ENCODE results near the gene BRINP2. TPM values are rescaled to one million over a fixed set of nuclear protein-coding genes. Genes with fewer than 3 reads are reported as not detected.

Gene BRINP2
- polyA plus RNA-seq, 1 donor (not counting 4 experiments of a cell fraction or from before 2014, with no cell fraction given): not detected

- no peak overlapping the region for H3K4me2 ChIP-seq (ENCODE audit: control insufficient read depth, extremely low read depth, insufficient read depth, low read depth, low read length)
- no peak overlapping the region for H3K4me3 ChIP-seq (ENCODE audit: control insufficient read depth in 2 of 3, extremely low read depth in 1 of 3, insufficient read depth in 2 of 3, low read depth in 1 of 3, low read length in 3 of 3)
- H3K9me3 ChIP-seq (ENCODE audit: control insufficient read depth, low read depth, low read length): no peaks in the 10 kb centered on the region
- TF ChIP-seq, protein P1, sequence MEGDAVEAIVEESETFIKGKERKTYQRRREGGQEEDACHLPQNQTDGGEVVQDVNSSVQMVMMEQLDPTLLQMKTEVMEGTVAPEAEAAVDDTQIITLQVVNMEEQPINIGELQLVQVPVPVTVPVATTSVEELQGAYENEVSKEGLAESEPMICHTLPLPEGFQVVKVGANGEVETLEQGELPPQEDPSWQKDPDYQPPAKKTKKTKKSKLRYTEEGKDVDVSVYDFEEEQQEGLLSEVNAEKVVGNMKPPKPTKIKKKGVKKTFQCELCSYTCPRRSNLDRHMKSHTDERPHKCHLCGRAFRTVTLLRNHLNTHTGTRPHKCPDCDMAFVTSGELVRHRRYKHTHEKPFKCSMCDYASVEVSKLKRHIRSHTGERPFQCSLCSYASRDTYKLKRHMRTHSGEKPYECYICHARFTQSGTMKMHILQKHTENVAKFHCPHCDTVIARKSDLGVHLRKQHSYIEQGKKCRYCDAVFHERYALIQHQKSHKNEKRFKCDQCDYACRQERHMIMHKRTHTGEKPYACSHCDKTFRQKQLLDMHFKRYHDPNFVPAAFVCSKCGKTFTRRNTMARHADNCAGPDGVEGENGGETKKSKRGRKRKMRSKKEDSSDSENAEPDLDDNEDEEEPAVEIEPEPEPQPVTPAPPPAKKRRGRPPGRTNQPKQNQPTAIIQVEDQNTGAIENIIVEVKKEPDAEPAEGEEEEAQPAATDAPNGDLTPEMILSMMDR (optimal IDR thresholded peaks at IDR 0.05 in 1 of 3, IDR thresholded peaks at IDR 0.05 in 1 of 3, conservative IDR thresholded peaks at IDR 0.05 in 1 of 3; ENCODE audit: extremely low read depth in 1 of 3, insufficient read depth in 2 of 3, low read length in 3 of 3): no peak
- no peak for TF ChIP-seq EZH2 (IDR thresholded peaks at IDR 0.05; ENCODE audit: low read length)
- dilution Hi-C loops (cut with MboI; ENCODE audit: extremely low pct_ligation_motif_present, low sequenced_read_pairs): loop anchor here (25.0 kb wide), 1 partner anchor 663 kb away; no protein-coding TSS in a partner anchor
- no peak overlapping the region for H3K9ac ChIP-seq (ENCODE audit: control insufficient read depth, extremely low read depth, insufficient read depth, low read length)
- no peak overlapping the region for H2AFZ ChIP-seq (ENCODE audit: control insufficient read depth, low read length)
- no peaks in the 10 kb centered on the region for H3K36me3 ChIP-seq (ENCODE audit: control insufficient read depth in 2 of 2, extremely low read depth in 1 of 2, insufficient read depth in 2 of 2, low read length in 2 of 2)
- DNase-seq (ENCODE audit: low read depth, low spot score) (no peak), FAIRE-seq (peak; percentile 75)
- H3K4me1 ChIP-seq (ENCODE audit: control insufficient read depth, extremely low read depth, insufficient read depth, low read length): peaks cover 23% of the 10 kb centered on the region
- no peaks in the 10 kb centered on the region for H3K9me1 ChIP-seq (ENCODE audit: control insufficient read depth, extremely low read depth, insufficient read depth, low read length)
- no peak overlapping the region for H3K27ac ChIP-seq (ENCODE audit: control insufficient read depth, insufficient read depth, low read length)
- H3K79me2 ChIP-seq (ENCODE audit: control insufficient read depth, insufficient read depth, low read length): no peaks in the 10 kb centered on the region
- H4K20me1 ChIP-seq (ENCODE audit: control insufficient read depth, extremely low read depth, insufficient read depth, low read length): no peaks in the 10 kb centered on the region
- no peaks in the 10 kb centered on the region for H3K27me3 ChIP-seq (ENCODE audit: control insufficient read depth, extremely low read depth, insufficient read depth, low read length)
These were observed 104.0 kb downstream of the BRINP2 start for GRCh38 chr1:177274687-177275211.

DNA sequence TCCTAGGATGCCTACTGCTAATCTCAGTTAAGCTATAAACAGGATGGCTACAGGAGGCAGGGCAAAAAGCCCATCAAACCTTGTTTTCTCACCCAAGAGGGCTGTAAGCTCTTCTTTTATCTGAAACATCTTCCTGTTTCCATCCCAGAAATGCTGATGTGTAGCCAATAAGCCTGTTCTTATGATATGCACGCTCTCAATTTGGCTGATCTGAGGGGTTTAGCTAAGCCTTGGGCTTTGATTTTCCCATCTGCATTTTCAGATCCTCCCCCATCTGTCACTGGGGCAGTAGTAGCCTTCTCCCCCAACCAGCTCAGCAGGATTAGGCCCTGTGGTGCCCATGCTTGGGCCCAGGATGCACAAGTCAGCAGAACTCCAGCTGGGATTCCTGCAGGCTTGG is 105.0 kb downstream of the BRINP2 start:
- DNase-seq (ENCODE audit: low read depth, low spot score): no peak
- Histone ChIP-seq H3K4me3 (ENCODE audit: control insufficient read depth in 2 of 3, extremely low read depth in 1 of 3, insufficient read depth in 2 of 3, low read depth in 1 of 3, low read length in 3 of 3) (no peak overlapping the region), H3K9me3 (ENCODE audit: control insufficient read depth, low read depth, low read length) (no peaks in the 10 kb centered on the region), H3K9me1 (ENCODE audit: control insufficient read depth, extremely low read depth, insufficient read depth, low read length) (no peaks in the 10 kb centered on the region), H3K27me3 (ENCODE audit: control insufficient read depth, extremely low read depth, insufficient read depth, low read length) (no peaks in the 10 kb centered on the region), H3K9ac (ENCODE audit: control insufficient read depth, extremely low read depth, insufficient read depth, low read length) (no peak overlapping the region), H3K27ac (ENCODE audit: control insufficient read depth, insufficient read depth, low read length) (no peak overlapping the region), H3K36me3 (ENCODE audit: control insufficient read depth in 2 of 2, extremely low read depth in 1 of 2, insufficient read depth in 2 of 2, low read length in 2 of 2) (no peaks in the 10 kb centered on the region), H3K79me2 (ENCODE audit: control insufficient read depth, insufficient read depth, low read length) (no peaks in the 10 kb centered on the region), H3K4me1 (ENCODE audit: control insufficient read depth, extremely low read depth, insufficient read depth, low read length) (peaks cover 24% of the 10 kb centered on the region), H2AFZ (ENCODE audit: control insufficient read depth, low read length) (no peak overlapping the region), H4K20me1 (ENCODE audit: control insufficient read depth, extremely low read depth, insufficient read depth, low read length) (no peaks in the 10 kb centered on the region), H3K4me2 (ENCODE audit: control insufficient read depth, extremely low read depth, insufficient read depth, low read depth, low read length) (no peak overlapping the region)
- no peak for FAIRE-seq
- dilution Hi-C loops (cut with MboI; ENCODE audit: extremely low pct_ligation_motif_present, low sequenced_read_pairs): no loop called here
- TF ChIP-seq, protein P1 (optimal IDR thresholded peaks at IDR 0.05 in 1 of 3, IDR thresholded peaks at IDR 0.05 in 1 of 3, conservative IDR thresholded peaks at IDR 0.05 in 1 of 3; ENCODE audit: extremely low read depth in 1 of 3, insufficient read depth in 2 of 3, low read length in 3 of 3): no peak
- no peak for TF ChIP-seq EZH2 (IDR thresholded peaks at IDR 0.05; ENCODE audit: low read length)

Data from keratinocyte (primary cell).